Aortic smooth muscle cell (primary cell): ENCODE data around the gene MRPL3. TPM values are rescaled to one million over a fixed set of nuclear protein-coding genes. Genes with fewer than 3 reads are reported as not detected.

Experiments used
- total RNA-seq: library from RNA; depleted of rRNA; stranded (reverse); fragments of >200 nt; gene quantifications from 2 replicates; pipeline ENCODE4 v1.2.3, GENCODE V29; 2014

MRPL3 gene
- total RNA-seq, result 88.3 and 96.3 TPM in 2 replicates

DNA sequence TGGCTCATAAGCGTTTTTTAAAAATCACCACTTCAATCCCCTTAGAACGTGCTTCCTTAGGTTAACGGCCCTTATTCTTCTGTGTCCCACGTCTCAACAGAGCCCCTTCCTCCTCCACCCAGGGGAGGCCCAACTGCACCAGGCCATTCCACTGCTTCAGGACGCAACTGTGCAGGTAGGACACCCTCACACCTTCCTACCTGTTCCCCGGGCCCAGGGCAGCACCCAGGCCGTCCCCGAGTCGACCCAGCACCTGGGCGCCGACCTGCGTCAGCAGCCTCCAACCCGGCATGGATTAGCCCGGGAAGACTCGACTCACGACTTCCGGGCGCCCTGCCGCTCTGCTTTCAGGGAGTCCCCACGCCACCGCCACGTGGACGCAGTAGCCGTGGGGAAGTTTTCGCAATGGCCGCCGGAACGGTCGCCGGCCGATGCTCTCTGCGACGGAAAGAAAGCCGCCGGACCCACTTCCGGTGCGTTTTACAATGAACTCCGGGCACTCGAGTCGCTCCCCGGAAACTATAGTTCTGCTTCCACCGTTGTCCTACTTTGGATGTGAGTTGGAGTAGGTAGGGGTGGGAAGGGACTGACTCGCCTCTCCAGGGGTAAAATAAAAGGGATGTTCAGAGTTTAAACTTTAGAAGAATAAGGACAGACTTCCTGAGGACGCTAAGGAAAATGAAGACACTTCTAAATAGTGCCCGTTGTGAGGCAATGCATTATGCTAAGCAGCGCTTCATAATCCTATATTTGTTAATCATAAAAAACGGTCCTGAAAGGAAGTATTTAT, at the start of gene MRPL3:
Gene MRPL3, minus strand, starts transcription at position 442 of the 790 bp plus-strand sequence. Its CDS starts 150 bp downstream, at position 292.

Other genes with a start within 250 kb of the MRPL3 start
- gene NUDT16, start 121.2 kb downstream of the MRPL3 start, total RNA-seq, result 13.7 and 14.3 TPM in 2 replicates